Fibroblast of pulmonary artery (primary cell): ENCODE results near the gene FHIT.

Experiments
- DNase-seq: peaks from one replicate; pipeline ENCODE4 v3.0.0-alpha.2; 2010; ENCODE audit warnings: low read depth
- H3K4me3 ChIP-seq: replicated peaks from 2 replicates; pipeline ENCODE4 v1.5.1; 2011; ENCODE audit warnings: low read depth, mild to moderate bottlenecking, control low read depth, low read length, moderate library complexity
- TF ChIP-seq, protein P1 (sequence below): IDR thresholded peaks from 2 replicates; pipeline ENCODE4 v1.5.1; 2011; ENCODE audit warnings: mild to moderate bottlenecking, control low read depth, low read length, inconsistent platforms; ENCODE audit errors: missing control alignments

The FHIT gene

DNA sequence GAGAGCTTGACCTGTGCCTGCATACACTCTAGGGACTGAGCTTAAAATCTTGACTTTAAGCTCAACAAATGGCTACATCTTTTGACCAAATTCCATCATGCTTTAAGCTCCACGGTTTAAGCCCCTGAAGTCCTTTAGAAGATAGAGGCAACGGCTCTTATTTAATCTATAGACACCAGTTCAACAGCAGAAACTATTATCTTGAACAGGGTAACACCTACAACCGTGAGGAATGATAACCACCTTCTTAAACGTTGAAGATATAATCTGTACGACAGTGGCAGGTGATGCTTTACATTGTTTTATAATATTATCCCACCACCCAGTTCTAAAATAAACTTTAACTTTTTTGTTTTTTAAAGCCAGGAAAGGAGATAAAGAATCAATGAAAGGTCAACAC, 1007.8 kb downstream of the FHIT start:
- no peak for DNase-seq
- no peak overlapping the region for H3K4me3 ChIP-seq
- TF ChIP-seq, protein P1, sequence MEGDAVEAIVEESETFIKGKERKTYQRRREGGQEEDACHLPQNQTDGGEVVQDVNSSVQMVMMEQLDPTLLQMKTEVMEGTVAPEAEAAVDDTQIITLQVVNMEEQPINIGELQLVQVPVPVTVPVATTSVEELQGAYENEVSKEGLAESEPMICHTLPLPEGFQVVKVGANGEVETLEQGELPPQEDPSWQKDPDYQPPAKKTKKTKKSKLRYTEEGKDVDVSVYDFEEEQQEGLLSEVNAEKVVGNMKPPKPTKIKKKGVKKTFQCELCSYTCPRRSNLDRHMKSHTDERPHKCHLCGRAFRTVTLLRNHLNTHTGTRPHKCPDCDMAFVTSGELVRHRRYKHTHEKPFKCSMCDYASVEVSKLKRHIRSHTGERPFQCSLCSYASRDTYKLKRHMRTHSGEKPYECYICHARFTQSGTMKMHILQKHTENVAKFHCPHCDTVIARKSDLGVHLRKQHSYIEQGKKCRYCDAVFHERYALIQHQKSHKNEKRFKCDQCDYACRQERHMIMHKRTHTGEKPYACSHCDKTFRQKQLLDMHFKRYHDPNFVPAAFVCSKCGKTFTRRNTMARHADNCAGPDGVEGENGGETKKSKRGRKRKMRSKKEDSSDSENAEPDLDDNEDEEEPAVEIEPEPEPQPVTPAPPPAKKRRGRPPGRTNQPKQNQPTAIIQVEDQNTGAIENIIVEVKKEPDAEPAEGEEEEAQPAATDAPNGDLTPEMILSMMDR: no peak

DNA sequence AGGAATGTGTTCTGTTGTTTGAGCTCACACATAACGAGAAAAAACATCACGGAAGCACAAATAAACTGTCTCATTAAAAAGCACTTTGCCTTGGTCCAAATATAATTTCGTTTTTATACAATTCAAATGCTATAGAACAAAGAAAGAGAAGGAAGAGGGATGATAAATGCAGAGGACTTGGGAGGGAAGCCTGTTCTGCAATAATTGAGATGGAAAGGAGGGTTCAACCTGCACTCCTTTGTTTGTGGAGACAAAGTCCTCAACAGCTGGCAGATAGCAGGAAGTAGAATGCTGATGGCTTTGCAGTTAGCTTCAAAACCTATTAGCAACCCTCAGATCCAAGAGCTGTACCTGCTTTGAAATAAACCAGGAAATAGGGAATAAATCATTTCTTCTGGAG, 1010.8 kb downstream of the FHIT start:
- H3K4me3 ChIP-seq: no peak overlapping the region
- DNase-seq: no peak
- TF ChIP-seq, protein P1: no peak

DNA sequence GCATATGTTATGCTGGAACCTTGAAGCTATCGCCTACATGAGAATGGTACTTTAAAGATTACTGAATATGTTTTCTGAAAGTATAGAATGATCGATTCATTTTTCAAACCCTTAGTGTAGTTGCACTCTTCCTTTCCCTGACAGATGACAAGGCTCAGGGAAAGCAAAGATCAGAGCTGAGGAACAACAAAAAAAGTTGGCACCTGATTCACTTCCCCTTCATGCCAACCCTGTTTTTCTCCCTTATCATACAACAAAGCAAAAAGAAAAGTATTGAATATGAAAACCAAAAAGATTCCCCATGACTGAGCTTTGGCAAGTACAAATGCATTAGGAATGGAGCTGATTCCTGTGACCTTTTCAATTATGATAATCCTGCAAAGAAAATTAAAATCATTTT, 1012.7 kb downstream of the FHIT start:
- TF ChIP-seq, protein P1: no peak
- no peak for DNase-seq
- no peak overlapping the region for H3K4me3 ChIP-seq

DNA sequence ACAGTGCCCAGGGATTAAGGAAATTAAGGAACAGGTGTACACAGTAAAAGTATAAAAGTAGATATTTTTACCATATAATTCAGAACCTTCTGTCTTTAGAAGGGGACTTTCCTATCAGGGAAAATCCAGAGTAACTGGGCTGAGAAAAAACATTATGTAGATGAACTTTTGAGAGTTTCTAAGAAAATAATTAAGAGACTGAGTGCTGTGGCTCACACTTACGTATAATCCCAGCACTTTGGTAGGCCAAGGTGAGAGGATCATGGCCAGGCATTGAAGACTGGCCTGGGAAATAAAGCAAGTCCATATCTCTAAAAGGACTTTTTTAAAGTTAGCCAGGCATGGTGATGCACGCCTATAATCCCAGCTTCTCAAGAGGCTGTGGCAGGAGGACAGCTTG, 1021.8 kb downstream of the FHIT start:
- no peak overlapping the region for H3K4me3 ChIP-seq
- TF ChIP-seq, protein P1: no peak
- DNase-seq: no peak

DNA sequence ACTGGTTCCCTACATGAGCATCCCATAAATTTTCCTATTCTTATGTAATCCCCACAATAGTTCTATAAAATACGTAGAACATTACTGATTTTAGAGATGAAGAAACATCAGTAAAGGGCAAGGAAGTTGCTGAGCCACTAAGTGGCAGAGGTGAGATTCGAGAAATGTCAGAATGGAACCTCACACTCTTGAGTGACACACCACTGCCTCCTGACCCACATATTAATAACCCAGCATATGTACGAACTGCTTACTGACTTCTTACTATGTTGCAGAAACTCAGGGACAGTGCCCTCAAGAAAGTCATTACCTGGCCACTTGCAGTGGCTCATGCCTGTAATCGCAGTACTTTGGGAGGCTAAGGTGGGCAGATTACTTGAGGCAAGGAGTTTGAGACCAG, 1022.4 kb downstream of the FHIT start:
- H3K4me3 ChIP-seq: no peak overlapping the region
- no peak for DNase-seq
- TF ChIP-seq, protein P1: no peak

DNA sequence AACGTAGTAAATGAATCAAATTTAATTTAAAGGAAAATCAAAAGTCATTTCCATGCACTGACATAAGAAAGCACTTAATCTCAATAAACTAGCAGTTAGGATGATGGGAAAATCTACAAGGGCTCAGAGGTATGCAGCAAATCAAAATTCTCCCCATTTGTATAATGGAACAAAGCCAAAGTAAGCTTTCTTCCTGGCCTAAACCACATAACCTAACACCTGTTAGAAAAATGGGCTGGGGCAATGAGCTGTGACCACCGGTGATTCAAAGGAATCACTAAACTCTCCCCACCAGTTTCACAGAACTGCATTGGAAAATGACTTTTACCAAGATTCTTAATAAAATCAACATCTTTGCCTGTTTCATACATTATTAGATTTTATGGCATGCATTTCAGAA, 1024.3 kb downstream of the FHIT start:
- DNase-seq: no peak
- H3K4me3 ChIP-seq: no peak overlapping the region
- TF ChIP-seq, protein P1: no peak

DNA sequence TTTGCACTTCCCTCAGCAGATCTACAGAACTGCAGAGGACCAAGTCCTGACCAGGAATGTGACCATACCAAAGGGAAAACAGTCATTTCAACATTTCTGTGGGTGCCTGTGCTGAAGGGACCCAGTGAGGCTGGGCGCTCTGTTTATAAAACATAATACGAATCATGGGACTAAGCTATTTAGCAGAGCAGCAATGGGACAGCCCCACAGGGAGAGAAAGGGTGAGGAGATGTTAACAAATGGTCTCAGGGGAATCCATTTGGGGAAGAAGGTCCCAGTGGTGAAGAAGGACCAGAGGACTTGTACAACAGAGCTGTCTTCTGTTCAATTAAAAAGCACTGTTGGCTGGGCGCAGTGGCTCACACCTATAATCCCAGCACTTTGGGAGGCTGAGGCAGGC, 1025.4 kb downstream of the FHIT start:
- TF ChIP-seq, protein P1: no peak
- DNase-seq: no peak
- H3K4me3 ChIP-seq: no peak overlapping the region
